GM12878 (cell line): Measurements from ENCODE around the gene ARHGEF7. TPM values are rescaled to one million over a fixed set of nuclear protein-coding genes. Genes with fewer than 3 reads are reported as not detected.

Experiments used
- ATAC-seq: fragments of 200-7000 bp; cut with Tn5 transposase; 3 replicates; pipeline ENCODE4 v1.9.1; 2020; ENCODE audit warnings: mild to moderate bottlenecking, moderate library complexity
- BruUV-seq: library from RNA; stranded (reverse); fragments of 400-500 nt; replicated peaks from 2 replicates; lab custom pipeline; 2021; lab: Mats Ljungman, UMichigan
- CTCF ChIA-PET: fragments of 300-600 bp; sonication (Branson Sonifier 250); formaldehyde crosslinking; extraction: SDS; loops from one replicate; lab custom pipeline; 2021; ENCODE audit warnings: inconsistent platforms; lab: Yijun Ruan, JAX
- POLR2A ChIA-PET: fragments of 350-600 bp; formaldehyde crosslinking; extraction: SDS; loops from one replicate; lab custom pipeline; 2021; ENCODE audit warnings: inconsistent platforms; lab: Charles Lee
- RAD21 ChIA-PET: fragments of 300-600 bp; sonication (Branson Sonifier 250); formaldehyde crosslinking; loops from one replicate; lab custom pipeline; 2023; ENCODE audit warnings: antibody characterized with exemption; ENCODE audit not compliant: unreplicated experiment; lab: Charles Lee
- SMC1A ChIA-PET: fragments of 300-600 bp; sonication (Branson Sonifier 250); formaldehyde crosslinking; loops from one replicate; lab custom pipeline; 2023; ENCODE audit not compliant: unreplicated experiment, uncharacterized antibody; lab: Charles Lee
- DNase-seq: peaks from one replicate; pipeline ENCODE4 v3.0.0-alpha.2; 2011; ENCODE audit warnings: low read depth, low spot score
- FAIRE-seq: peaks from 3 replicates; lab custom pipeline; 2011; peaks lifted over from hg19 to GRCh38; lab: Jason Lieb, UNC
- H2AFZ ChIP-seq: 2 replicates; pipeline ENCODE4 v1.6.0; 2011; ENCODE audit warnings: low read depth, low read length, control low read depth; ENCODE audit not compliant: control insufficient read depth
- H3K27ac ChIP-seq: 2 replicates; pipeline ENCODE4 v1.5.1; 2011; ENCODE audit warnings: control low read depth; ENCODE audit not compliant: control insufficient read depth, insufficient read depth
- H3K27me3 ChIP-seq, 2 experiments: replicated peaks in 1 of 2; 2 replicates each; pipeline versions ENCODE4 v1.6.0 to v1.6.1; 2011; ENCODE audit warnings: low read length in 1 of 2; ENCODE audit not compliant: control insufficient read depth in 2 of 2, insufficient read depth in 2 of 2
- H3K36me3 ChIP-seq, 2 experiments: 2 replicates each; pipeline ENCODE4 v1.5.1; 2011; ENCODE audit warnings: low read length in 1 of 2; ENCODE audit not compliant: control insufficient read depth in 2 of 2, insufficient read depth in 2 of 2
- H3K4me1 ChIP-seq: 2 replicates; pipeline ENCODE4 v1.6.1; 2011; ENCODE audit warnings: mild to moderate bottlenecking, low read length, moderate library complexity, mixed read lengths; ENCODE audit not compliant: control insufficient read depth, insufficient read depth
- H3K4me2 ChIP-seq: 2 replicates; pipeline ENCODE4 v1.6.0; 2011; ENCODE audit warnings: control low read depth; ENCODE audit not compliant: control insufficient read depth, insufficient read depth
- H3K4me3 ChIP-seq: fragments of 200-600 bp; sonication (generic); 2 replicates; pipeline ENCODE4 v1.5.1; 2016
- H3K79me2 ChIP-seq: 2 replicates; pipeline ENCODE4 v1.6.0; 2011; ENCODE audit warnings: low read length; ENCODE audit not compliant: control insufficient read depth, insufficient read depth
- H3K9ac ChIP-seq: 2 replicates; pipeline ENCODE4 v1.8.0; 2011; ENCODE audit warnings: low read length, control low read depth, mixed read lengths; ENCODE audit not compliant: control insufficient read depth, insufficient read depth
- H3K9me3 ChIP-seq: replicated peaks from 3 replicates; pipeline ENCODE4 v1.5.1; 2011; ENCODE audit warnings: mild to moderate bottlenecking, low read length; ENCODE audit not compliant: control insufficient read depth, insufficient read depth
- H4K20me1 ChIP-seq: 2 replicates; pipeline ENCODE4 v1.6.0; 2011; ENCODE audit not compliant: control insufficient read depth, insufficient read depth
- CHD4 ChIP-seq: fragments of 200-600 bp; sonication (generic); IDR thresholded peaks from 2 replicates; pipeline ENCODE4 v1.6.1; 2016; ENCODE audit warnings: mild to moderate bottlenecking
- GATAD2B ChIP-seq: fragments of 450-650 bp; conservative IDR thresholded peaks from 2 replicates; pipeline ENCODE4 v1.6.1; 2017; ENCODE audit warnings: low read depth, mild to moderate bottlenecking, moderate library complexity
- JUND ChIP-seq: IDR thresholded peaks from 2 replicates; pipeline ENCODE4 v1.6.1; 2012; ENCODE audit warnings: low read depth, mild to moderate bottlenecking, low read length, improper control_type of control experiment, moderate library complexity
- MYC ChIP-seq: IDR thresholded peaks from 2 replicates; pipeline ENCODE4 v1.6.1; 2011; ENCODE audit warnings: mild to moderate bottlenecking, low read length, moderate library complexity, inconsistent platforms; ENCODE audit not compliant: insufficient read depth, insufficient replicate concordance, insufficient read length, severe bottlenecking
- NR2F1 ChIP-seq: fragments of 450-650 bp; conservative IDR thresholded peaks from 2 replicates; pipeline ENCODE4 v1.6.1; 2017; ENCODE audit warnings: mild to moderate bottlenecking
- NRF1 ChIP-seq: conservative IDR thresholded peaks from 2 replicates; pipeline ENCODE4 v1.6.1; 2011; ENCODE audit warnings: mild to moderate bottlenecking, low read depth, low read length, improper control_type of control experiment
- PML ChIP-seq: IDR thresholded peaks from 2 replicates; pipeline ENCODE4 v1.6.1; 2012; ENCODE audit warnings: low read length, inconsistent platforms
- POLR2A ChIP-seq: IDR thresholded peaks from 2 replicates; pipeline ENCODE4 v1.6.1; 2011; ENCODE audit warnings: low read depth, mild to moderate bottlenecking, low read length
- RB1 ChIP-seq: fragments of 450-650 bp; formaldehyde crosslinking; IDR thresholded peaks from 2 replicates; pipeline ENCODE4 v1.6.1; 2017; ENCODE audit warnings: mild to moderate bottlenecking, borderline replicate concordance
- RELA ChIP-seq: fragments of 450-650 bp; IDR thresholded peaks from 2 replicates; pipeline ENCODE4 v1.8.0; 2014; ENCODE audit warnings: borderline replicate concordance; ENCODE audit not compliant: partially characterized antibody
- RELB ChIP-seq: fragments of 450-650 bp; IDR thresholded peaks from 2 replicates; pipeline ENCODE4 v1.6.1; 2017; ENCODE audit warnings: low read depth, mild to moderate bottlenecking, moderate library complexity
- SIN3A ChIP-seq: IDR thresholded peaks from 2 replicates; pipeline ENCODE4 v1.6.1; 2012; ENCODE audit warnings: low read depth, low read length, improper control_type of control experiment
- SMAD5 ChIP-seq: IDR thresholded peaks from 2 replicates; pipeline ENCODE4 v1.6.1; 2016; ENCODE audit warnings: antibody characterized with exemption, low read depth
- ZNF207 ChIP-seq: fragments of 450-650 bp; IDR thresholded peaks from 2 replicates; pipeline ENCODE4 v1.6.1; 2014; ENCODE audit warnings: antibody characterized with exemption, mild to moderate bottlenecking, borderline replicate concordance
- ZNF592 ChIP-seq: fragments of 450-650 bp; IDR thresholded peaks from 2 replicates; pipeline ENCODE4 v1.6.1; 2017; ENCODE audit warnings: mild to moderate bottlenecking, moderate library complexity
- WGBS: methylation state at CpG from one replicate; pipeline ENCODE4 v1.1.6; 2016; ENCODE audit warnings: low lambda C conversion rate; ENCODE audit not compliant: insufficient replicate concordance, insufficient coverage; ENCODE audit errors: missing lambda C conversion rate; 5-methylcytosine and 5-hydroxymethylcytosine counted together
- in situ Hi-C: fragments of 300-500 bp; cut with MboI; formaldehyde crosslinking; loops from 9 replicates; pipeline ENCODE4 v1.14.3; 2018; ENCODE audit warnings: mixed read lengths
- intact Hi-C: fragments of 100-400 bp; cut with micrococcal nuclease; formaldehyde crosslinking; loops from one replicate; pipeline ENCODE4 v1.14.2; 2022; ENCODE audit not compliant: unreplicated experiment
- polyA plus RNA-seq, 11 experiments: library from polyadenylated mRNA; depleted of rRNA in 4 of 11; unstranded in 6 of 11; stranded (reverse) in 5 of 11; fragments of >200 nt; fragmentation: Nextera tagmentation in 4 of 11; fragmentation: Illumina TruSeq in 1 of 11; extraction: Ambion mirVana in 4 of 11; extraction: Trizol in 1 of 11; gene quantifications; 1 replicate in 1 of 11; 2 replicates in 10 of 11; pipeline versions ENCODE4 v1.2.1 to v1.2.3, GENCODE V29; 2011 to 2016; ENCODE audit warnings: inconsistent platforms in 2 of 11, missing spikeins in 2 of 11, low read depth in 1 of 11
- total RNA-seq, 4 experiments: library from RNA; depleted of rRNA in 3 of 4; stranded (reverse); fragments of >200 nt in 3 of 4; fragmentation: Illumina TruSeq in 1 of 4; extraction: Trizol in 1 of 4; gene quantifications; 2 replicates each; pipeline versions ENCODE4 v1.2.1 to v1.2.3, GENCODE V29; 2013 to 2021
- TF ChIP-seq, protein P1 (sequence below): IDR thresholded peaks from 2 replicates; pipeline ENCODE4 v1.6.1; 2012; ENCODE audit warnings: low read depth, low read length, improper control_type of control experiment

ARHGEF7 gene
- total and polyA plus RNA-seq, 10 of the 15 experiments (the other 5 are each of a cell fraction or from before 2014, with no cell fraction given), result 4.7 to 65.5 (median 36.6) TPM

DNA sequence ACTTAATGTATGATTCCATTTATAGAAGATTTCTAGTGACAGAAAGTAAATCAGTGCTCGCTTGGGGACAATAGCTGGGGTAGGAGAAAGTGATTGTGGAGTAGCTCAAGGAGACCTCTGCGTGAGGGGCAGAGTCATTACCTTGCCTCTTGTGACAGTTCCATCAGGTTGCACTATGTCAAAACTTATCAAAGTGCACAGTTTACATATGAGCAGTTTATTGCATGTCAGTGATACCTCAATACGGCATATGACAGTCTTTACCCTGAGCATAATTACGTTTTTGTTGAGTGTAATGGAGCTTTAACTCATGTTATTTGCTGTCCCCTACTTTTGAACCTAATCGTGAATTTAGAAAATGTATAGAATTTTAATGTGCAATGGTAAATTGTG lies 15.0 kb downstream of the ARHGEF7 start:
- H3K36me3 ChIP-seq, result no peaks in the 10 kb centered on the region
- H3K4me1 ChIP-seq, result peaks cover 7% of the 10 kb centered on the region; the same call in 1 of the 2 replicates
- H3K27ac ChIP-seq, result no peak overlapping the region
- H3K27me3 ChIP-seq, result no peaks in the 10 kb centered on the region
- no peak for ATAC-seq
- ChIA-PET POLR2A (no interaction called here), CTCF (interaction anchor here (1.2 to 2.4 kb wide), 2 partner anchors 63 to 86 kb away, joined by 3 to 9 read pairs; no protein-coding TSS in a partner anchor), SMC1A (interaction anchor here (1.0 to 1.7 kb wide), 6 partner anchors 14 to 86 kb away, joined by 3 to 5 read pairs (median 4); no protein-coding TSS in a partner anchor), RAD21 (interaction anchor here (1.0 kb wide), 1 partner anchor 55 kb away, joined by 3 read pairs; no protein-coding TSS in a partner anchor)
- no TSS peak for BruUV-seq
- in situ Hi-C loops (no loop called here), intact Hi-C loops (no loop called here)
- no peaks in the 10 kb centered on the region for H4K20me1 ChIP-seq
- TF ChIP-seq RELA (no peak), NRF1 (no peak), ZNF207 (no peak), RB1 (no peak), POLR2A (no peak), SIN3A (no peak), NR2F1 (no peak), RELB (no peak), GATAD2B (no peak), CHD4 (no peak), PML (no peak), SMAD5 (no peak), ZNF592 (no peak), JUND (no peak), MYC (no peak)
- TF ChIP-seq, protein P1, sequence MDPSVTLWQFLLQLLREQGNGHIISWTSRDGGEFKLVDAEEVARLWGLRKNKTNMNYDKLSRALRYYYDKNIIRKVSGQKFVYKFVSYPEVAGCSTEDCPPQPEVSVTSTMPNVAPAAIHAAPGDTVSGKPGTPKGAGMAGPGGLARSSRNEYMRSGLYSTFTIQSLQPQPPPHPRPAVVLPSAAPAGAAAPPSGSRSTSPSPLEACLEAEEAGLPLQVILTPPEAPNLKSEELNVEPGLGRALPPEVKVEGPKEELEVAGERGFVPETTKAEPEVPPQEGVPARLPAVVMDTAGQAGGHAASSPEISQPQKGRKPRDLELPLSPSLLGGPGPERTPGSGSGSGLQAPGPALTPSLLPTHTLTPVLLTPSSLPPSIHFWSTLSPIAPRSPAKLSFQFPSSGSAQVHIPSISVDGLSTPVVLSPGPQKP, result no peak
- no peak for DNase-seq
- no peak overlapping the region for H3K9ac ChIP-seq
- no peak for FAIRE-seq
- no peak overlapping the region for H3K4me3 ChIP-seq
- H2AFZ ChIP-seq, result no peak overlapping the region
- no peaks in the 10 kb centered on the region for H3K79me2 ChIP-seq
- no peaks in the 10 kb centered on the region; the same call in 2 of the 3 replicates for H3K9me3 ChIP-seq
- WGBS, result 45% methylated on average over 5 of the region's 5 CpGs
- H3K4me2 ChIP-seq, result no peak overlapping the region; the same call in 1 of the 2 replicates
